ENCODE data around the gene SSNA1. TPM values are rescaled to one million over a fixed set of nuclear protein-coding genes. Genes with fewer than 3 reads are reported as not detected.

Gene SSNA1
- total and polyA plus RNA-seq, 8 donors: 28.1 to 154 (median 122) TPM

DNA sequence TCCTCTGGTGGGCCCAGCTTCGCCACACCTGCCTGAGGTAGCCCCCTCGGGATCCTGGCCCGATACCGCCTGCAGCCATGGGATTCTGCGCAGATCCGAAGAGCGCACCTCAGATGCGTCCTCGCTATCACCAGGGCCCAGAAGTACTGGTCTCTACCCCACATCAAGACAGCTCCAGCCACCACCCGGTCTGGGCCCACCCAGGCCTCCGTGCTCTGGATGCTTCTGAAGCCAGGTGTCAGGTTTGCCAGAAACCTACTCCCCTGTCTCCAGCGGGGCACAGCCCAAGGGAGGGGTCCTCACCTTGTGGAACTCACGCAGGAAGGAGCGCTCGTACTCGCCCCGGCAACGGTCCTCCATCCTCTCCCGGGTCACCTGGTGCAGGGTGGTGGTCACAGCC, 2.6 kb upstream of the SSNA1 start:
- peaks cover 35 to 58% (median 53%) of the 10 kb centered on the region in 4 donors for H3K4me1 ChIP-seq
- H3K27me3 ChIP-seq: no peaks in the 10 kb centered on the region
- TF ChIP-seq EP300 (IDR thresholded peaks at IDR 0.05): no peak
- no peak for TF ChIP-seq POLR2AphosphoS5 (IDR thresholded peaks at IDR 0.05)
- TF ChIP-seq POLR2A (IDR thresholded peaks at IDR 0.05): no peak
- TF ChIP-seq, protein P1, sequence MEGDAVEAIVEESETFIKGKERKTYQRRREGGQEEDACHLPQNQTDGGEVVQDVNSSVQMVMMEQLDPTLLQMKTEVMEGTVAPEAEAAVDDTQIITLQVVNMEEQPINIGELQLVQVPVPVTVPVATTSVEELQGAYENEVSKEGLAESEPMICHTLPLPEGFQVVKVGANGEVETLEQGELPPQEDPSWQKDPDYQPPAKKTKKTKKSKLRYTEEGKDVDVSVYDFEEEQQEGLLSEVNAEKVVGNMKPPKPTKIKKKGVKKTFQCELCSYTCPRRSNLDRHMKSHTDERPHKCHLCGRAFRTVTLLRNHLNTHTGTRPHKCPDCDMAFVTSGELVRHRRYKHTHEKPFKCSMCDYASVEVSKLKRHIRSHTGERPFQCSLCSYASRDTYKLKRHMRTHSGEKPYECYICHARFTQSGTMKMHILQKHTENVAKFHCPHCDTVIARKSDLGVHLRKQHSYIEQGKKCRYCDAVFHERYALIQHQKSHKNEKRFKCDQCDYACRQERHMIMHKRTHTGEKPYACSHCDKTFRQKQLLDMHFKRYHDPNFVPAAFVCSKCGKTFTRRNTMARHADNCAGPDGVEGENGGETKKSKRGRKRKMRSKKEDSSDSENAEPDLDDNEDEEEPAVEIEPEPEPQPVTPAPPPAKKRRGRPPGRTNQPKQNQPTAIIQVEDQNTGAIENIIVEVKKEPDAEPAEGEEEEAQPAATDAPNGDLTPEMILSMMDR (IDR thresholded peaks at IDR 0.05): no peak
- H3K36me3 ChIP-seq: peaks cover 59 to 80% (median 73%) of the 10 kb centered on the region in 4 donors
- no peak overlapping the region for H3K27ac ChIP-seq
- no peak for DNase-seq
- 92 to 95% (median 95%) methylated on average over 9 to 19 of the region's 19 CpGs for WGBS, 5 donors
- intact Hi-C loops (cut with DNase I; ENCODE audit: low total_unique reads): loop anchor here (10.0 kb wide), 2 partner anchors 49 to 71 kb away; partner anchors contain the start of genes DPP7 and SLC34A3
- H3K4me3 ChIP-seq: peak overlapping the region in 1 of 4 donors; percentile 99
- no peaks in the 10 kb centered on the region for H3K9me3 ChIP-seq

DNA sequence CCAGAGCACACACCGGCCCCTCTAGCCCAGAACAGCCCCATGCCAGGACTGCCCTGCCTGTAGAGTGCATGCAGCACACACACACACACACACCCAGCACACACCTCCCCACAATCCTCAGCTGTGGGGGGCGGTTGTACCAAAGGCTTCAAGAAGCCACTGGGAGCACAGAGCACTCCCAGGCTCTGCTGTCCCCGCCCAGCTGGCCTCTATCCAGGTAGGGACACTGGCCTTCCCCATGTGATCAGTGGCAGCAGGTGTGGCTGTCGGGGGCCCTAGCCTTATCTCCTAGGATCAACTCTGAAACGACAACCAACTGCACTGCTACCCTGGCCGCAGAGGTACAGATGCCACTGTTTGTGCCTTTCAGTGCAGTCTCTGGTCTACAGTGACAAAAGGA, 2.1 kb upstream of the SSNA1 start:
- Histone ChIP-seq H3K4me1 (peaks cover 35 to 62% (median 57%) of the 10 kb centered on the region in 4 donors), H3K4me3 (peak overlapping the region in 2 of 4 donors; percentile 96 to 99)

DNA sequence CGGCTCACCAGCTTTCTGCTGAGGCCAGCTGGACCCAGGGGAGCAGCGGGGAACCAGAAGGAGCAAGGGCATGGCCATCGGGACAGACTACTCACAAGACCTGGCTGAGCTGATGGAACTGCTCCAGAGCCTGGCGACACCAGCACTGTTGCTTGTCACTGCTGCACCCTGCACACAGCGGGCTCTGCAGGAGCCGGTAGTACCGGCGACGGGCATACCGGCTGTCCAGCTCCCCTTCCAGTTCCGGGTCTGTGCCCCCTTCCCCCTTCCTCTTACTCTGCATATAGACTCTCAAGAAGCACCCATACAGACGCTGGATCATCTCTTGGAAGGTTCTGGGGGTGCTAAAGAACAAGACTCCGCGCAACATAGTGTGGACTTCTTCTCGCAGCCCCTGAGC, 1.1 kb upstream of the SSNA1 start:
- no peak for DNase-seq
- WGBS, 5 donors: 80 to 86% (median 82%) methylated on average over 15 of the region's 15 CpGs

More for the DNA sequence above, 2.1 kb upstream of the SSNA1 start:
- H3K36me3 ChIP-seq: peaks cover 59 to 80% (median 73%) of the 10 kb centered on the region in 4 donors
- H3K27ac ChIP-seq: no peak overlapping the region
- no peaks in the 10 kb centered on the region for H3K9me3 ChIP-seq
- DNase-seq: no peak
- intact Hi-C loops (cut with DNase I; ENCODE audit: low total_unique reads): loop anchor here (10.0 kb wide), 2 partner anchors 48 to 72 kb away; partner anchors contain the start of genes DPP7 and SLC34A3
- TF ChIP-seq, protein P1 (IDR thresholded peaks at IDR 0.05): no peak
- no peak for TF ChIP-seq EP300 (IDR thresholded peaks at IDR 0.05)
- no peak for TF ChIP-seq POLR2A (IDR thresholded peaks at IDR 0.05)
- no peak for TF ChIP-seq POLR2AphosphoS5 (IDR thresholded peaks at IDR 0.05)
- H3K27me3 ChIP-seq: no peaks in the 10 kb centered on the region
- WGBS, 5 donors: 50 to 75% (median 65%) methylated on average over 2 to 6 of the region's 6 CpGs

DNA sequence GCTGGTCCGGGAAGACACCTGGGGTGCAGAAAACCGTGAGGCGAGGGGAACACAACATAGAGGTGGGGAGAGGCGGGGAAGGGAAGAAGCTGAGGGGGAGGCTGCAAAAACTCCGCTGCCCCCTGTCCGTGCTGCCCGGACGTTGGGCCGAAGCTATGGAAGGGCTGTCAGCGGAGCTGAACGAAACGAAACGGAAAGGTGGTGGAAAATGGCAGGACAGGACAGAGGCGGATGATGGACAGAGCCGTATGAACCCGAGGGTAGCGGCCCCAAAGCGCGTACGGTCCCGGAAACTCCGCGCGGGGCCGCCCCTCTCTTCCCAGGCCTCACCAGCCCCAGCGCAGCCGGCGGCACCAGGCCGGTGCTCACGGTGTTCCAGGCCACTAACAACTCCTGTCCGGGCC, 388 bp upstream of the SSNA1 start:
- Histone ChIP-seq H3K9me3 (no peaks in the 10 kb centered on the region), H3K27me3 (no peaks in the 10 kb centered on the region), H3K27ac (peak overlapping the region; percentile 96 to 97 (median 96)), H3K4me1 (peaks cover 35 to 77% (median 71%) of the 10 kb centered on the region in 4 donors), H3K36me3 (peaks cover 42 to 73% (median 69%) of the 10 kb centered on the region in 4 donors), H3K4me3 (peak overlapping the region; percentile 95 to 99 (median 97))
- TF ChIP-seq EP300 (IDR thresholded peaks at IDR 0.05) (no peak), POLR2AphosphoS5 (IDR thresholded peaks at IDR 0.05) (no peak), POLR2A (IDR thresholded peaks at IDR 0.05) (no peak)
- TF ChIP-seq, protein P1 (IDR thresholded peaks at IDR 0.05): no peak
- 0 to 1% (median 1%) methylated on average over 30 to 31 of the region's 31 CpGs for WGBS, 5 donors
- intact Hi-C loops (cut with DNase I; ENCODE audit: low total_unique reads): loop anchor here (10.0 kb wide), 2 partner anchors 47 to 73 kb away; partner anchors contain the start of genes DPP7 and SLC34A3
- no peak for DNase-seq

More for the DNA sequence above, 1.1 kb upstream of the SSNA1 start:
- H3K27me3 ChIP-seq: no peaks in the 10 kb centered on the region
- TF ChIP-seq POLR2A (IDR thresholded peaks at IDR 0.05) (no peak), POLR2AphosphoS5 (IDR thresholded peaks at IDR 0.05) (no peak), EP300 (IDR thresholded peaks at IDR 0.05) (no peak)
- TF ChIP-seq, protein P1 (IDR thresholded peaks at IDR 0.05): no peak
- peaks cover 49 to 80% (median 73%) of the 10 kb centered on the region in 4 donors for H3K36me3 ChIP-seq
- peaks cover 35 to 72% (median 67%) of the 10 kb centered on the region in 4 donors for H3K4me1 ChIP-seq
- intact Hi-C loops (cut with DNase I; ENCODE audit: low total_unique reads): loop anchor here (10.0 kb wide), 2 partner anchors 47 to 73 kb away; partner anchors contain the start of genes DPP7 and SLC34A3
- no peak overlapping the region for H3K27ac ChIP-seq
- peak overlapping the region; percentile 95 to 99 (median 97) for H3K4me3 ChIP-seq
- no peaks in the 10 kb centered on the region for H3K9me3 ChIP-seq
